GM12878 (cell line): ENCODE measurements around the gene FGD5. TPM values are rescaled to one million over a fixed set of nuclear protein-coding genes. Genes with fewer than 3 reads are reported as not detected.

ENCODE experiments used
- ATAC-seq: fragments of 200-7000 bp; cut with Tn5 transposase; 3 replicates; pipeline ENCODE4 v1.9.1; 2020; ENCODE audit warnings: mild to moderate bottlenecking, moderate library complexity
- BruUV-seq: library from RNA; stranded (reverse); fragments of 400-500 nt; replicated peaks from 2 replicates; lab custom pipeline; 2021; lab: Mats Ljungman, UMichigan
- CTCF ChIA-PET: fragments of 300-600 bp; sonication (Branson Sonifier 250); formaldehyde crosslinking; extraction: SDS; loops from one replicate; lab custom pipeline; 2021; ENCODE audit warnings: inconsistent platforms; lab: Yijun Ruan, JAX
- POLR2A ChIA-PET: fragments of 350-600 bp; formaldehyde crosslinking; extraction: SDS; loops from one replicate; lab custom pipeline; 2021; ENCODE audit warnings: inconsistent platforms; lab: Charles Lee
- RAD21 ChIA-PET: fragments of 300-600 bp; sonication (Branson Sonifier 250); formaldehyde crosslinking; loops from one replicate; lab custom pipeline; 2023; ENCODE audit warnings: antibody characterized with exemption; ENCODE audit not compliant: unreplicated experiment; lab: Charles Lee
- SMC1A ChIA-PET: fragments of 300-600 bp; sonication (Branson Sonifier 250); formaldehyde crosslinking; loops from one replicate; lab custom pipeline; 2023; ENCODE audit not compliant: unreplicated experiment, uncharacterized antibody; lab: Charles Lee
- DNase-seq: peaks from one replicate; pipeline ENCODE4 v3.0.0-alpha.2; 2011; ENCODE audit warnings: low read depth, low spot score
- FAIRE-seq: peaks from 3 replicates; lab custom pipeline; 2011; peaks lifted over from hg19 to GRCh38; lab: Jason Lieb, UNC
- H2AFZ ChIP-seq: 2 replicates; pipeline ENCODE4 v1.6.0; 2011; ENCODE audit warnings: low read depth, low read length, control low read depth; ENCODE audit not compliant: control insufficient read depth
- H3K27ac ChIP-seq: 2 replicates; pipeline ENCODE4 v1.5.1; 2011; ENCODE audit warnings: control low read depth; ENCODE audit not compliant: control insufficient read depth, insufficient read depth
- H3K27me3 ChIP-seq, 2 experiments: replicated peaks in 1 of 2; 2 replicates each; pipeline versions ENCODE4 v1.6.0 to v1.6.1; 2011; ENCODE audit warnings: low read length in 1 of 2; ENCODE audit not compliant: control insufficient read depth in 2 of 2, insufficient read depth in 2 of 2
- H3K36me3 ChIP-seq, 2 experiments: 2 replicates each; pipeline ENCODE4 v1.5.1; 2011; ENCODE audit warnings: low read length in 1 of 2; ENCODE audit not compliant: control insufficient read depth in 2 of 2, insufficient read depth in 2 of 2
- H3K4me1 ChIP-seq: 2 replicates; pipeline ENCODE4 v1.6.1; 2011; ENCODE audit warnings: mild to moderate bottlenecking, low read length, moderate library complexity, mixed read lengths; ENCODE audit not compliant: control insufficient read depth, insufficient read depth
- H3K4me2 ChIP-seq: 2 replicates; pipeline ENCODE4 v1.6.0; 2011; ENCODE audit warnings: control low read depth; ENCODE audit not compliant: control insufficient read depth, insufficient read depth
- H3K4me3 ChIP-seq: fragments of 200-600 bp; sonication (generic); 2 replicates; pipeline ENCODE4 v1.5.1; 2016
- H3K79me2 ChIP-seq: 2 replicates; pipeline ENCODE4 v1.6.0; 2011; ENCODE audit warnings: low read length; ENCODE audit not compliant: control insufficient read depth, insufficient read depth
- H3K9ac ChIP-seq: 2 replicates; pipeline ENCODE4 v1.8.0; 2011; ENCODE audit warnings: low read length, control low read depth, mixed read lengths; ENCODE audit not compliant: control insufficient read depth, insufficient read depth
- H3K9me3 ChIP-seq: replicated peaks from 3 replicates; pipeline ENCODE4 v1.5.1; 2011; ENCODE audit warnings: mild to moderate bottlenecking, low read length; ENCODE audit not compliant: control insufficient read depth, insufficient read depth
- H4K20me1 ChIP-seq: 2 replicates; pipeline ENCODE4 v1.6.0; 2011; ENCODE audit not compliant: control insufficient read depth, insufficient read depth
- ASH2L ChIP-seq: fragments of 300-600, 200-600 bp; sonication (generic); IDR thresholded peaks from 2 replicates; pipeline ENCODE4 v1.6.1; 2017; ENCODE audit warnings: low read depth, mild to moderate bottlenecking, borderline replicate concordance
- CREB1 ChIP-seq: IDR thresholded peaks from 2 replicates; pipeline ENCODE4 v1.6.1; 2012; ENCODE audit warnings: low read depth, mild to moderate bottlenecking, inconsistent platforms
- IKZF2 ChIP-seq, 2 experiments: fragments of 450-650 bp; IDR thresholded peaks; 2 replicates each; pipeline ENCODE4 v1.6.1; 2017; ENCODE audit warnings: mild to moderate bottlenecking in 2 of 2, moderate library complexity in 2 of 2
- LARP7 ChIP-seq: fragments of 450-650 bp; IDR thresholded peaks from 2 replicates; pipeline ENCODE4 v1.6.1; 2017; ENCODE audit warnings: mild to moderate bottlenecking
- MEF2B ChIP-seq: fragments of 450-650 bp; IDR thresholded peaks from 2 replicates; pipeline ENCODE4 v1.6.1; 2018; ENCODE audit warnings: mild to moderate bottlenecking, moderate library complexity; ENCODE audit not compliant: partially characterized antibody, poor library complexity, severe bottlenecking
- PML ChIP-seq: IDR thresholded peaks from 2 replicates; pipeline ENCODE4 v1.6.1; 2012; ENCODE audit warnings: low read length, inconsistent platforms
- POLR2AphosphoS2 ChIP-seq: IDR thresholded peaks from 2 replicates; pipeline ENCODE4 v1.6.1; 2011; ENCODE audit warnings: low read depth, mild to moderate bottlenecking, low read length, improper control_type of control experiment, moderate library complexity
- RELA ChIP-seq: fragments of 450-650 bp; IDR thresholded peaks from 2 replicates; pipeline ENCODE4 v1.8.0; 2014; ENCODE audit warnings: borderline replicate concordance; ENCODE audit not compliant: partially characterized antibody
- SIN3A ChIP-seq: IDR thresholded peaks from 2 replicates; pipeline ENCODE4 v1.6.1; 2012; ENCODE audit warnings: low read depth, low read length, improper control_type of control experiment
- SMC3 ChIP-seq: IDR thresholded peaks from 2 replicates; pipeline ENCODE4 v1.6.1; 2011; ENCODE audit warnings: low read length, improper control_type of control experiment, borderline replicate concordance
- SRF ChIP-seq, 2 experiments: IDR thresholded peaks; 2 replicates each; pipeline ENCODE4 v1.6.1; 2011; ENCODE audit warnings: low read depth in 2 of 2, low read length in 2 of 2, mild to moderate bottlenecking in 1 of 2, moderate library complexity in 1 of 2
- TARDBP ChIP-seq: IDR thresholded peaks from 2 replicates; pipeline ENCODE4 v1.6.1; 2016; ENCODE audit warnings: borderline replicate concordance
- TCF3 ChIP-seq: IDR thresholded peaks from 2 replicates; pipeline ENCODE4 v1.6.1; 2012; ENCODE audit warnings: low read depth, mild to moderate bottlenecking, low read length, borderline replicate concordance; ENCODE audit not compliant: insufficient read depth
- TCF7 ChIP-seq: IDR thresholded peaks from 2 replicates; pipeline ENCODE4 v1.6.1; 2014; ENCODE audit warnings: antibody characterized with exemption, borderline replicate concordance
- ZNF687 ChIP-seq: fragments of 450-650 bp; IDR thresholded peaks from 2 replicates; pipeline ENCODE4 v1.6.1; 2017; ENCODE audit warnings: mild to moderate bottlenecking, moderate library complexity
- WGBS: methylation state at CpG from one replicate; pipeline ENCODE4 v1.1.6; 2016; ENCODE audit warnings: low lambda C conversion rate; ENCODE audit not compliant: insufficient replicate concordance, insufficient coverage; ENCODE audit errors: missing lambda C conversion rate; 5-methylcytosine and 5-hydroxymethylcytosine counted together
- in situ Hi-C: fragments of 300-500 bp; cut with MboI; formaldehyde crosslinking; loops from 9 replicates; pipeline ENCODE4 v1.14.3; 2018; ENCODE audit warnings: mixed read lengths
- intact Hi-C: fragments of 100-400 bp; cut with micrococcal nuclease; formaldehyde crosslinking; loops from one replicate; pipeline ENCODE4 v1.14.2; 2022; ENCODE audit not compliant: unreplicated experiment
- polyA plus RNA-seq, 11 experiments: library from polyadenylated mRNA; depleted of rRNA in 4 of 11; unstranded in 6 of 11; stranded (reverse) in 5 of 11; fragments of >200 nt; fragmentation: Nextera tagmentation in 4 of 11; fragmentation: Illumina TruSeq in 1 of 11; extraction: Ambion mirVana in 4 of 11; extraction: Trizol in 1 of 11; gene quantifications; 1 replicate in 1 of 11; 2 replicates in 10 of 11; pipeline versions ENCODE4 v1.2.1 to v1.2.3, GENCODE V29; 2011 to 2016; ENCODE audit warnings: inconsistent platforms in 2 of 11, missing spikeins in 2 of 11, low read depth in 1 of 11
- total RNA-seq, 4 experiments: library from RNA; depleted of rRNA in 3 of 4; stranded (reverse); fragments of >200 nt in 3 of 4; fragmentation: Illumina TruSeq in 1 of 4; extraction: Trizol in 1 of 4; gene quantifications; 2 replicates each; pipeline versions ENCODE4 v1.2.1 to v1.2.3, GENCODE V29; 2013 to 2021

Gene FGD5
- total and polyA plus RNA-seq, 10 of the 15 experiments (the other 5 are each of a cell fraction or from before 2014, with no cell fraction given) = 0.03 to 0.13 (median 0.11) TPM; not detected in 3

GRCh38 chr3:14772533-14773138 is 46.1 kb upstream of the FGD5 start:
- Histone ChIP-seq H3K4me3 (no peak overlapping the region), H3K36me3 (no peaks in the 10 kb centered on the region), H2AFZ (no peak overlapping the region), H3K4me2 (no peak overlapping the region), H3K4me1 (no peaks in the 10 kb centered on the region), H4K20me1 (no peaks in the 10 kb centered on the region), H3K27me3 (no peaks in the 10 kb centered on the region), H3K9me3 (no peaks in the 10 kb centered on the region), H3K27ac (no peak overlapping the region), H3K9ac (no peak overlapping the region), H3K79me2 (no peaks in the 10 kb centered on the region)
- no peak for TF ChIP-seq POLR2AphosphoS2
- no peak for TF ChIP-seq CREB1
- TF ChIP-seq TARDBP = no peak
- no peak for TF ChIP-seq SMC3
- TF ChIP-seq ASH2L = no peak
- TF ChIP-seq MEF2B = no peak
- no peak for DNase-seq
- ChIA-PET POLR2A (no interaction called here), CTCF (interaction anchor here (0.7 to 1.8 kb wide), 3 partner anchors 27 to 104 kb away, joined by 3 to 5 read pairs (median 3); no protein-coding TSS in a partner anchor), RAD21 (interaction anchor here (1.4 kb wide), 1 partner anchor 9 kb away, joined by 4 read pairs; no protein-coding TSS in a partner anchor), SMC1A (interaction anchor here (0.6 to 1.0 kb wide), 3 partner anchors 10 to 143 kb away, joined by 3 to 4 read pairs (median 3); no protein-coding TSS in a partner anchor)
- in situ Hi-C loops (no loop called here), intact Hi-C loops (no loop called here)
- BruUV-seq = no TSS peak
- FAIRE-seq = no peak
- ATAC-seq = no peak
- 50% methylated on average over 16 of the region's 16 CpGs for WGBS

- no peaks in the 10 kb centered on the region for H3K79me2 ChIP-seq
- H4K20me1 ChIP-seq = no peaks in the 10 kb centered on the region
- H3K9me3 ChIP-seq = no peaks in the 10 kb centered on the region
- DNase-seq (no peak), ATAC-seq (no peak), FAIRE-seq (no peak)
- ChIA-PET POLR2A (no interaction called here), RAD21 (no interaction called here), CTCF (interaction anchor here (0.7 to 1.8 kb wide), 3 partner anchors 28 to 153 kb away, joined by 3 to 5 read pairs (median 4); no protein-coding TSS in a partner anchor), SMC1A (interaction anchor here (0.6 to 1.8 kb wide), 3 partner anchors 84 to 142 kb away, joined by 3 to 4 read pairs (median 3); no protein-coding TSS in a partner anchor)
- BruUV-seq = no TSS peak
- H3K36me3 ChIP-seq = no peaks in the 10 kb centered on the region
- TF ChIP-seq SIN3A = no peak
- no peak for TF ChIP-seq RELA
- TF ChIP-seq SRF (IDR thresholded peaks at IDR 0.05; ENCODE audit: low read depth in 2 of 2, low read length in 2 of 2) = no peak
- TF ChIP-seq TCF3 = no peak
- TF ChIP-seq TCF7 = no peak
- TF ChIP-seq IKZF2 (IDR thresholded peaks at IDR 0.05) = no peak
- TF ChIP-seq ZNF687 = no peak
- no peak for TF ChIP-seq PML
- no peak for TF ChIP-seq LARP7
- H3K4me1 ChIP-seq = no peaks in the 10 kb centered on the region
- no peak overlapping the region for H3K27ac ChIP-seq
- no peak overlapping the region for H3K4me3 ChIP-seq
- intact Hi-C loops = no loop called here
- in situ Hi-C loops = no loop called here
- H2AFZ ChIP-seq = no peak overlapping the region
- H3K27me3 ChIP-seq = no peaks in the 10 kb centered on the region
- no peak overlapping the region for H3K4me2 ChIP-seq
- no peak overlapping the region for H3K9ac ChIP-seq
These were observed 45.5 kb upstream of the FGD5 start for GRCh38 chr3:14773281-14773680.
